Common myeloid progenitor, CD34-positive (primary cell): ENCODE data around the gene RERE.

Experiments
- CTCF ChIA-PET: fragments of 350-600 bp; sonication (Branson Sonifier 250); formaldehyde crosslinking; loops from one replicate; lab custom pipeline; 2021; ENCODE audit warnings: antibody characterized with exemption; lab: Charles Lee
- POLR2A ChIA-PET: fragments of 350-600 bp; sonication (Branson Sonifier 250); formaldehyde crosslinking; loops from one replicate; lab custom pipeline; 2021; ENCODE audit warnings: antibody characterized with exemption; lab: Charles Lee
- DNase-seq, 3 donors: peaks; one replicate each; pipeline versions ENCODE4 v3.0.0 to v3.0.0-alpha.2; 2013
- H3K27ac ChIP-seq, 2 experiments: 1 replicate in 1 of 2; 2 replicates in 1 of 2; pipeline ENCODE4 v1.7.0; 2013; ENCODE audit warnings: inconsistent platforms in 2 of 2, low read length in 2 of 2, mild to moderate bottlenecking in 2 of 2, low read depth in 1 of 2, moderate library complexity in 1 of 2; ENCODE audit not compliant: severe bottlenecking in 2 of 2, insufficient read depth in 1 of 2, poor library complexity in 1 of 2
- H3K27me3 ChIP-seq, 5 experiments: replicated peaks in 2 of 5; 1 replicate in 3 of 5; 2 replicates in 2 of 5; pipeline versions ENCODE4 v1.6.1 to v1.7.0; 2013; ENCODE audit warnings: low read length in 4 of 5, mild to moderate bottlenecking in 2 of 5, moderate library complexity in 2 of 5, inconsistent platforms in 1 of 5; ENCODE audit not compliant: insufficient read depth in 5 of 5, control insufficient read depth in 4 of 5
- H3K36me3 ChIP-seq, 4 experiments: 1 replicate in 2 of 4; 2 replicates in 2 of 4; pipeline versions ENCODE4 v1.6.1 to v1.7.0; 2013; ENCODE audit warnings: low read length in 3 of 4, control low read depth in 1 of 4, mild to moderate bottlenecking in 1 of 4; ENCODE audit not compliant: control insufficient read depth in 4 of 4, insufficient read depth in 4 of 4
- H3K4me1 ChIP-seq, 4 experiments: 1 replicate in 3 of 4; 2 replicates in 1 of 4; pipeline versions ENCODE4 v1.6.1 to v1.7.1; 2013; ENCODE audit warnings: low read length in 3 of 4, mild to moderate bottlenecking in 3 of 4, control low read depth in 1 of 4, inconsistent platforms in 1 of 4, moderate library complexity in 1 of 4; ENCODE audit not compliant: control insufficient read depth in 4 of 4, insufficient read depth in 4 of 4; ENCODE audit errors: control extremely low read depth in 1 of 4
- H3K4me3 ChIP-seq, 7 experiments: 1 replicate in 4 of 7; 2 replicates in 3 of 7; pipeline versions ENCODE4 v1.5.1 to v1.7.0; 2013; ENCODE audit warnings: mild to moderate bottlenecking in 7 of 7, low read length in 6 of 7, moderate library complexity in 6 of 7, inconsistent platforms in 2 of 7, low read depth in 2 of 7, control low read depth in 1 of 7; ENCODE audit not compliant: insufficient read depth in 4 of 7, control insufficient read depth in 1 of 7; ENCODE audit errors: extremely low read depth in 1 of 7
- H3K9me3 ChIP-seq, 5 experiments: 1 replicate in 4 of 5; 2 replicates in 1 of 5; pipeline versions ENCODE4 v1.6.1 to v1.7.1; 2013; ENCODE audit warnings: low read length in 4 of 5, mild to moderate bottlenecking in 2 of 5, inconsistent platforms in 1 of 5, low read depth in 1 of 5, moderate library complexity in 1 of 5; ENCODE audit not compliant: control insufficient read depth in 4 of 5, insufficient read depth in 2 of 5; ENCODE audit errors: control extremely low read depth in 1 of 5
- WGBS: methylation state at CpG from one replicate; pipeline ENCODE4 v1.1.5; 2013; ENCODE audit not compliant: insufficient coverage; 5-methylcytosine and 5-hydroxymethylcytosine counted together

RERE gene

DNA sequence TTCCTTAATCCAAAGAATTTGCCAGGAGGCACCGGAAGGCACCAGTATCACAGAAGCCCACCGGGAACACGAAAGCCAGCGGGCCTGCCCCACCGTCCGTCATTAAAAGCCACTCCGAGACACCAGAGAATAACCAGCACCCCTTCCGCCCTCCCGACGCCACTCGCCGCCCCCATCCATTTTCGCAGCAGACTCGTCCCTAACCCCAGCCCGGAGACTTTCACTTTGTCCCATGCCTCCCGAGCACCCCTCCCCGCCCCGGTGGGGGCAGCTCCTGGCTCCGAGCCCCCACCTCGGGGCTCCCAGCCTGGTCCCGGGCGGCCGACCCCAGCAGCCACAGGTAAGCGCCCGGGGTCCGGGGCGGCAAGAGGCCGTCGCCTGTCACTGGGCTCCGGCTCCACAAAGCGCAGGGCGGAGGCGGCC is 394.2 kb downstream of the RERE start:
- ChIA-PET POLR2A (no interaction called here), CTCF (interaction anchor here (5.4 kb wide), 1 partner anchor 14 kb away, joined by 29 read pairs; no protein-coding TSS in a partner anchor)
- WGBS, result 0% methylated on average over 30 of the region's 33 CpGs
- DNase-seq, result peak in 1 of 3 donors; percentile 35
- Histone ChIP-seq H3K4me1 (peaks cover 49 to 80% (median 70%) of the 10 kb centered on the region in 4 experiments), H3K27ac (peak overlapping the region; percentile 60 to 84), H3K36me3 (peaks cover 11 to 25% (median 13%) of the 10 kb centered on the region in 4 experiments), H3K9me3 (no peaks in the 10 kb centered on the region), H3K4me3 (peak overlapping the region; percentile 74 to 95 (median 91)), H3K27me3 (no peaks in the 10 kb centered on the region)

- H3K36me3 ChIP-seq, result peaks cover 13 to 30% (median 17%) of the 10 kb centered on the region in 4 experiments
- H3K4me3 ChIP-seq, result peak overlapping the region; percentile 74 to 95 (median 91)
- ChIA-PET CTCF (interaction anchor here (0.7 to 5.4 kb wide), 4 partner anchors 11 to 32 kb away, joined by 3 to 29 read pairs (median 4); no protein-coding TSS in a partner anchor), POLR2A (interaction anchor here (1.0 kb wide), 1 partner anchor 43 kb away, joined by 3 read pairs; no protein-coding TSS in a partner anchor)
- H3K27me3 ChIP-seq, result no peaks in the 10 kb centered on the region
- H3K4me1 ChIP-seq, result peaks cover 44 to 78% (median 67%) of the 10 kb centered on the region in 4 experiments
- 0% methylated on average over 12 of the region's 19 CpGs for WGBS
- DNase-seq, result no peak
- no peaks in the 10 kb centered on the region for H3K9me3 ChIP-seq
- H3K27ac ChIP-seq, result peak overlapping the region; percentile 60 to 84
These were observed 394.8 kb downstream of the RERE start for GRCh38 chr1:8422510-8423268.

- peak overlapping the region in 6 of 7 experiments; percentile 74 to 95 (median 92) for H3K4me3 ChIP-seq
- no peaks in the 10 kb centered on the region for H3K9me3 ChIP-seq
- peaks cover 13 to 38% (median 20%) of the 10 kb centered on the region in 4 experiments for H3K36me3 ChIP-seq
- ChIA-PET CTCF (interaction anchor here (0.9 to 5.4 kb wide), 4 partner anchors 10 to 58 kb away, joined by 3 to 29 read pairs (median 4); no protein-coding TSS in a partner anchor), POLR2A (interaction anchor here (1.5 kb wide), 1 partner anchor 12 kb away, joined by 5 read pairs; no protein-coding TSS in a partner anchor)
- peak overlapping the region in 1 of 2 experiments; percentile 47 for H3K27ac ChIP-seq
- no peak for DNase-seq
- H3K27me3 ChIP-seq, result no peaks in the 10 kb centered on the region
- peaks cover 40 to 75% (median 58%) of the 10 kb centered on the region in 4 experiments for H3K4me1 ChIP-seq
- 81% methylated on average over 3 of the region's 6 CpGs for WGBS
These were observed 395.7 kb downstream of the RERE start for GRCh38 chr1:8421721-8422120.

DNA sequence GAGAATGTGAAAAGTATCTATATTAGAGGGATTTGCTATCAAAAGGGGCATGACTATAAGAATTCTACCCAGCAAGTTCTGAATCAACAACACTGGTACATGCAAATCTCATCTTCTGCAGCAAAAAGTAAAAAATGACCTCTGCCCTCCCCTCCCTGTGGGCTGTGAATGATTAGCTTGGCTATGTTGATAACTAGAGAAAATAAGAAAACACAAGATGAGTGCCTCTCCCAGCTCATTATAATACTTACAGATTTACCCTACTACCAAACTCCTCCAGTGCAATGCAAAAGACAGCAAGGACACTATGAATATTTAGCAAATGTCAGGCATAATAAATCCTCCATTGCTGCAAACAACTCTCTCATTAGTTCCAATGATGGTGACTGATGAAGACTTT is 397.1 kb downstream of the RERE start:
- H3K27ac ChIP-seq, result no peak overlapping the region
- DNase-seq, result no peak
- H3K4me3 ChIP-seq, result peak overlapping the region in 2 of 7 experiments; percentile 12 to 91
- H3K36me3 ChIP-seq, result peaks cover 15 to 45% (median 27%) of the 10 kb centered on the region in 4 experiments
- ChIA-PET POLR2A (no interaction called here), CTCF (interaction anchor here (0.8 to 5.4 kb wide), 4 partner anchors 11 to 306 kb away, joined by 3 to 29 read pairs (median 4); no protein-coding TSS in a partner anchor)
- no peaks in the 10 kb centered on the region for H3K27me3 ChIP-seq
- H3K4me1 ChIP-seq, result peaks cover 33 to 61% (median 46%) of the 10 kb centered on the region in 4 experiments
- no peaks in the 10 kb centered on the region for H3K9me3 ChIP-seq

- Histone ChIP-seq H3K27ac (no peak overlapping the region), H3K4me1 (peaks cover 31 to 57% (median 41%) of the 10 kb centered on the region in 4 experiments), H3K4me3 (no peak overlapping the region), H3K27me3 (no peaks in the 10 kb centered on the region), H3K36me3 (peaks cover 15 to 45% (median 27%) of the 10 kb centered on the region in 4 experiments), H3K9me3 (no peaks in the 10 kb centered on the region)
- POLR2A ChIA-PET, result no interaction called here
- 100% methylated on average over 3 of the region's 3 CpGs for WGBS
- no peak for DNase-seq
- CTCF ChIA-PET, result interaction anchor here (1.2 to 5.4 kb wide), 3 partner anchors 10 to 307 kb away, joined by 3 to 29 read pairs (median 4); no protein-coding TSS in a partner anchor
These were observed 397.6 kb downstream of the RERE start for GRCh38 chr1:8419861-8420260.

DNA sequence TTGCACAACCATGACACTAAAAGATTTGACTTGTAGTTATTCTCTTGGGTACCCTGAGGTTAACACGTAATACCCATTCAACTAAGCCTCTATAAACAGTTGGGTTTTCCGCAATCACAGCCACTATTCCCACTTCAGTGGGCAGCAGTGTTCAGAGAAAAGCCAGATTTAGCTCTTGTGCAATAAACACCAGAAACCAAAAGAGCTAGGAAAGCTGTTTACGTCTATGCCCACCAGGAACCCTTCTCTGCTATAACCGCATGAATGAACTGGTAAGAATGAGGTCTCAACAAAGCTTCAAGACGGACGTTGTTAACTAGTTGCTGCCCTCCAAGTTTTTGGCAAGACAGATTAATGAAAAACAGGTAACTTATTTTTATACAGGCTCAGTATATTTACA is 398.3 kb downstream of the RERE start:
- DNase-seq, result no peak
- H3K27ac ChIP-seq, result no peak overlapping the region
- CTCF ChIA-PET, result interaction anchor here (1.6 to 5.4 kb wide), 2 partner anchors 9 to 17 kb away, joined by 3 to 29 read pairs; no protein-coding TSS in a partner anchor
- no peaks in the 10 kb centered on the region for H3K27me3 ChIP-seq
- no peak overlapping the region for H3K4me3 ChIP-seq
- 91% methylated on average over 4 of the region's 6 CpGs for WGBS
- H3K4me1 ChIP-seq, result peaks cover 25 to 50% (median 37%) of the 10 kb centered on the region in 4 experiments
- POLR2A ChIA-PET, result no interaction called here
- no peaks in the 10 kb centered on the region for H3K9me3 ChIP-seq
- peaks cover 15 to 47% (median 27%) of the 10 kb centered on the region in 4 experiments for H3K36me3 ChIP-seq
